ENCODE results near the gene ALLC. TPM values are rescaled to one million over a fixed set of nuclear protein-coding genes. Genes with fewer than 3 reads are reported as not detected.

Gene ALLC
- total RNA-seq, 1 experiment from 2014 or later: not detected

GRCh38 chr2:3650140-3650920 is 7.7 kb upstream of the ALLC start:
- Mint-ChIP-seq H3K9me3 (ENCODE audit: unreplicated experiment) (no peaks in the 10 kb centered on the region), H3K4me3 (ENCODE audit: unreplicated experiment) (no peak overlapping the region), H3K27ac (ENCODE audit: low read depth, unreplicated experiment) (no peak overlapping the region), H3K27me3 (ENCODE audit: insufficient read depth, unreplicated experiment) (no peaks in the 10 kb centered on the region), H3K4me1 (ENCODE audit: insufficient read depth, unreplicated experiment) (peaks cover 7% of the 10 kb centered on the region), H3K36me3 (ENCODE audit: insufficient read depth, unreplicated experiment) (no peaks in the 10 kb centered on the region)
- no peak for DNase-seq (ENCODE audit: unreplicated experiment)
- BruUV-seq (replicated peaks): no TSS peak
- POLR2A ChIA-PET: interaction anchor here (1.0 to 2.1 kb wide), 2 partner anchors 29 to 92 kb away, joined by 5 to 7 read pairs; partner anchors contain the start of gene RNASEH1
- no peak for TF ChIP-seq CTCF (IDR thresholded peaks at IDR 0.05; ENCODE audit: unreplicated experiment)
- CTCF ChIA-PET: interaction anchor here (0.6 to 5.1 kb wide), 14 partner anchors 9 to 227 kb away, joined by 3 to 25 read pairs (median 6); partner anchors contain the start of gene RNASEH1
- intact Hi-C loops (cut with micrococcal nuclease): loop anchor here (1.0 to 5.0 kb wide), 5 partner anchors 76 to 1793 kb away; partner anchors contain the start of genes RNASEH1 and RPS7

- no peak for DNase-seq (ENCODE audit: unreplicated experiment)
- no peak overlapping the region for H3K27ac Mint-ChIP-seq (ENCODE audit: low read depth, unreplicated experiment)
- no peak for TF ChIP-seq CTCF (IDR thresholded peaks at IDR 0.05; ENCODE audit: unreplicated experiment)
- no peaks in the 10 kb centered on the region for H3K36me3 Mint-ChIP-seq (ENCODE audit: insufficient read depth, unreplicated experiment)
- H3K4me1 Mint-ChIP-seq (ENCODE audit: insufficient read depth, unreplicated experiment): peaks cover 7% of the 10 kb centered on the region
- H3K27me3 Mint-ChIP-seq (ENCODE audit: insufficient read depth, unreplicated experiment): no peaks in the 10 kb centered on the region
- intact Hi-C loops (cut with micrococcal nuclease): loop anchor here (1.0 to 5.0 kb wide), 5 partner anchors 77 to 1795 kb away; partner anchors contain the start of genes ADI1 and RPS7
- BruUV-seq (replicated peaks): no TSS peak
- H3K9me3 Mint-ChIP-seq (ENCODE audit: unreplicated experiment): no peaks in the 10 kb centered on the region
- ChIA-PET CTCF (interaction anchor here (0.5 to 5.1 kb wide), 30 partner anchors 8 to 1791 kb away, joined by 3 to 25 read pairs (median 4); partner anchors contain the start of genes ADI1 and RNASEH1), POLR2A (interaction anchor here (2.1 kb wide), 1 partner anchor 94 kb away, joined by 7 read pairs; the partner anchor contains the start of gene RNASEH1)
- no peak overlapping the region for H3K4me3 Mint-ChIP-seq (ENCODE audit: unreplicated experiment)
These were observed 6.0 kb upstream of the ALLC start for GRCh38 chr2:3651691-3652648.

DNA sequence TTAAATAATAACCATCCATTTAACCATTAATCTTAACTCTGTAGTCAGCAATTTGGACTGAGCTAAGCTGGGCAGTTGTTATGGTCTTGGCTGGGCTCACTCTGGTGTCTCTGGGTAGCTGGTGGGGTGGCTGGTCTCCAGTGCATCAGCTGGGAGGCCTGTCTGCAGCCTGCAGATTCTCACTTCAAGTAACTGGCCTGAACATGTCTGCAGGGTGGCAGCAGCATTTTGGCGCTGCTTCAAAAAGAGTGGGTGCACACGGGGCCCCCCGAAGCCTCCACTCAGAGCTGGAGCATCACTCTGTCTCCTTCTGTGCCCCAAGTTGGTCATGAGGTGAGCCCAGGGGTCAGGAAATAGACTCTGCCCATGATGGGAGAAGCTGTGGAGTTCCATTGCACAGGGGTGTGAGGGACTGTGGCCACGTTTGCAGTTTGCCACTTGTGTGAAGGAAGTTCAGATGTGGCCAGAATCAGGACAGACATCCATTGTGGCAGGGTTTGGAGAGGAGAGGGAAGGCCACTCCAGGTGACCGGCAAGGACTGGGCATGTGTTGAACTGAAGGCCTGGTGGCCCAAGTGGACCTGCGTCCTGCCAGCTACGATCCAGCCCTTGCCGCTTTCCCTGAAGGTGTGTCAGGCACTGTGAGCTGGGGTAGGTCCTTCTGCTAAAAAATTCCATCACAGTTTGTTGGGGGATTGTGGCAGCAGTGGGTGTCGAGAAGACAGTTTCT is 4.9 kb upstream of the ALLC start:
- Mint-ChIP-seq H3K27ac (ENCODE audit: low read depth, unreplicated experiment) (no peak overlapping the region), H3K4me1 (ENCODE audit: insufficient read depth, unreplicated experiment) (peaks cover 7% of the 10 kb centered on the region), H3K36me3 (ENCODE audit: insufficient read depth, unreplicated experiment) (no peaks in the 10 kb centered on the region), H3K9me3 (ENCODE audit: unreplicated experiment) (no peaks in the 10 kb centered on the region), H3K27me3 (ENCODE audit: insufficient read depth, unreplicated experiment) (no peaks in the 10 kb centered on the region), H3K4me3 (ENCODE audit: unreplicated experiment) (no peak overlapping the region)
- POLR2A ChIA-PET: interaction anchor here (1.2 kb wide), 1 partner anchor 95 kb away, joined by 3 read pairs; the partner anchor contains the start of gene RNASEH1
- no peak for DNase-seq (ENCODE audit: unreplicated experiment)
- no TSS peak for BruUV-seq (replicated peaks)
- intact Hi-C loops (cut with micrococcal nuclease): loop anchor here (5.0 kb wide), 3 partner anchors 116 to 1796 kb away; no protein-coding TSS in a partner anchor
- CTCF ChIA-PET: interaction anchor here (0.7 to 5.1 kb wide), 11 partner anchors 19 to 230 kb away, joined by 3 to 25 read pairs (median 3); partner anchors contain the start of gene ADI1
- no peak for TF ChIP-seq CTCF (IDR thresholded peaks at IDR 0.05; ENCODE audit: unreplicated experiment)

All from MCF 10A (cell line).